Testis (tissue), 2 donors: Measurements from ENCODE around the gene CXCL17.

ENCODE experiments used
- POLR2A ChIP-seq: fragments of 450-650 bp; IDR thresholded peaks from one replicate; pipeline ENCODE4 v1.6.1; 2017; ENCODE audit warnings: antibody characterized with exemption, mild to moderate bottlenecking, moderate library complexity
- TF ChIP-seq, protein P1 (sequence below), 3 experiments: fragments of 450-650 bp in 2 of 3; fragments of 200-600 bp in 1 of 3; sonication (generic) in 1 of 3; IDR thresholded peaks; one replicate each; pipeline ENCODE4 v1.5.1; 2016 to 2019; ENCODE audit warnings: antibody characterized with exemption in 3 of 3, mild to moderate bottlenecking in 2 of 3, moderate library complexity in 1 of 3

DNA sequence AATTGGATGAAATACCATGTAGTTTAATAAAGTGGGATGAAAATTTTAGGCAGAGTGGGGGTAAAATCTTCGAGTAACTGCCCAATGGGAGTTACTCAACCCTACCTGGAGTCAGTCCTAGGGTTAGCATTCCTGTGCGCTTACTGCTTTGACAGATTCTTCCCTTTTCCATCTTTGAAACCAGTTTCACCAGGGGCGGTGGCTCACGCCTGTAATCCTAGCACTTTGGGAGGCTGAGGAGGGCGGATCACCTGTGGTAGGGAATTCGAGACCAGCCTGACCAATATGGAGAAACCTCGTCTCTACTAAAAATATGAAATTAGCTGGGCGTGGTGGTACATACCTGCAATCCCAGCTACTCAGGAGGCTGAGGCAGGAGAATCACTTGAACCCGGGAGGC, 37.0 kb upstream of the CXCL17 start:
- TF ChIP-seq, protein P1, sequence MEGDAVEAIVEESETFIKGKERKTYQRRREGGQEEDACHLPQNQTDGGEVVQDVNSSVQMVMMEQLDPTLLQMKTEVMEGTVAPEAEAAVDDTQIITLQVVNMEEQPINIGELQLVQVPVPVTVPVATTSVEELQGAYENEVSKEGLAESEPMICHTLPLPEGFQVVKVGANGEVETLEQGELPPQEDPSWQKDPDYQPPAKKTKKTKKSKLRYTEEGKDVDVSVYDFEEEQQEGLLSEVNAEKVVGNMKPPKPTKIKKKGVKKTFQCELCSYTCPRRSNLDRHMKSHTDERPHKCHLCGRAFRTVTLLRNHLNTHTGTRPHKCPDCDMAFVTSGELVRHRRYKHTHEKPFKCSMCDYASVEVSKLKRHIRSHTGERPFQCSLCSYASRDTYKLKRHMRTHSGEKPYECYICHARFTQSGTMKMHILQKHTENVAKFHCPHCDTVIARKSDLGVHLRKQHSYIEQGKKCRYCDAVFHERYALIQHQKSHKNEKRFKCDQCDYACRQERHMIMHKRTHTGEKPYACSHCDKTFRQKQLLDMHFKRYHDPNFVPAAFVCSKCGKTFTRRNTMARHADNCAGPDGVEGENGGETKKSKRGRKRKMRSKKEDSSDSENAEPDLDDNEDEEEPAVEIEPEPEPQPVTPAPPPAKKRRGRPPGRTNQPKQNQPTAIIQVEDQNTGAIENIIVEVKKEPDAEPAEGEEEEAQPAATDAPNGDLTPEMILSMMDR (IDR thresholded peaks at IDR 0.05) = no peak
- TF ChIP-seq POLR2A = no peak
